ENCODE data around the gene C2CD4C.

Gene C2CD4C

GRCh38 chr19:422213-422916 lies 13.4 kb upstream of the C2CD4C start:
- DNase-seq (ENCODE audit: low read depth, low spot score): no peak
- no peak for TF ChIP-seq SUZ12 (IDR thresholded peaks at IDR 0.05; ENCODE audit: extremely low read depth, insufficient read depth, insufficient read length)
- TF ChIP-seq ZNF274 (IDR thresholded peaks at IDR 0.05; ENCODE audit: low read depth, low read length): no peak
- no peak for TF ChIP-seq YY1 (IDR thresholded peaks at IDR 0.05; ENCODE audit: insufficient read depth, insufficient read length)
- Histone ChIP-seq H3K4me1 (ENCODE audit: insufficient read depth, insufficient read length) (peaks cover 29% of the 10 kb centered on the region), H3K9ac (ENCODE audit: insufficient read length, low read depth) (no peak overlapping the region), H3K27me3 (ENCODE audit: insufficient read depth, insufficient read length) (no peaks in the 10 kb centered on the region), H3K4me3 (ENCODE audit: insufficient read length, low read depth) (no peak overlapping the region), H3K36me3 (ENCODE audit: insufficient read depth, insufficient read length, low read length) (peaks cover 31% of the 10 kb centered on the region), H3K9me3 (ENCODE audit: insufficient read depth, low read length) (no peaks in the 10 kb centered on the region)

GRCh38 chr19:419721-420515 lies 11.0 kb upstream of the C2CD4C start:
- Histone ChIP-seq H3K9ac (ENCODE audit: insufficient read length, low read depth) (peak overlapping the region; percentile 13), H3K27me3 (ENCODE audit: insufficient read depth, insufficient read length) (no peaks in the 10 kb centered on the region), H3K4me1 (ENCODE audit: insufficient read depth, insufficient read length) (peaks cover 37% of the 10 kb centered on the region), H3K36me3 (ENCODE audit: insufficient read depth, insufficient read length, low read length) (peaks cover 45% of the 10 kb centered on the region), H3K4me3 (ENCODE audit: insufficient read length, low read depth) (no peak overlapping the region), H3K9me3 (ENCODE audit: insufficient read depth, low read length) (no peaks in the 10 kb centered on the region)
- no peak for TF ChIP-seq YY1 (IDR thresholded peaks at IDR 0.05; ENCODE audit: insufficient read depth, insufficient read length)
- no peak for TF ChIP-seq SUZ12 (IDR thresholded peaks at IDR 0.05; ENCODE audit: extremely low read depth, insufficient read depth, insufficient read length)
- no peak for TF ChIP-seq ZNF274 (IDR thresholded peaks at IDR 0.05; ENCODE audit: low read depth, low read length)
- no peak for DNase-seq (ENCODE audit: low read depth, low spot score)

- DNase-seq (ENCODE audit: low read depth, low spot score): no peak
- H3K4me3 ChIP-seq (ENCODE audit: insufficient read length, low read depth): no peak overlapping the region
- peaks cover 30% of the 10 kb centered on the region for H3K4me1 ChIP-seq (ENCODE audit: insufficient read depth, insufficient read length)
- no peak overlapping the region for H3K9ac ChIP-seq (ENCODE audit: insufficient read length, low read depth)
- no peaks in the 10 kb centered on the region for H3K9me3 ChIP-seq (ENCODE audit: insufficient read depth, low read length)
- no peak for TF ChIP-seq YY1 (IDR thresholded peaks at IDR 0.05; ENCODE audit: insufficient read depth, insufficient read length)
- TF ChIP-seq SUZ12 (IDR thresholded peaks at IDR 0.05; ENCODE audit: extremely low read depth, insufficient read depth, insufficient read length): no peak
- TF ChIP-seq ZNF274 (IDR thresholded peaks at IDR 0.05; ENCODE audit: low read depth, low read length): no peak
- H3K36me3 ChIP-seq (ENCODE audit: insufficient read depth, insufficient read length, low read length): peaks cover 42% of the 10 kb centered on the region
- no peaks in the 10 kb centered on the region for H3K27me3 ChIP-seq (ENCODE audit: insufficient read depth, insufficient read length)
Measured at GRCh38 chr19:418761-419671, 10.1 kb upstream of the C2CD4C start.

- no peaks in the 10 kb centered on the region for H3K27me3 ChIP-seq (ENCODE audit: insufficient read depth, insufficient read length)
- TF ChIP-seq SUZ12 (IDR thresholded peaks at IDR 0.05; ENCODE audit: extremely low read depth, insufficient read depth, insufficient read length): no peak
- TF ChIP-seq ZNF274 (IDR thresholded peaks at IDR 0.05; ENCODE audit: low read depth, low read length): no peak
- TF ChIP-seq YY1 (IDR thresholded peaks at IDR 0.05; ENCODE audit: insufficient read depth, insufficient read length): no peak
Measured at GRCh38 chr19:416416-416815, 7.5 kb upstream of the C2CD4C start.

GRCh38 chr19:415292-415691 lies 6.3 kb upstream of the C2CD4C start:
- Histone ChIP-seq H3K9ac (ENCODE audit: insufficient read length, low read depth) (no peak overlapping the region), H3K36me3 (ENCODE audit: insufficient read depth, insufficient read length, low read length) (peaks cover 35% of the 10 kb centered on the region), H3K4me3 (ENCODE audit: insufficient read length, low read depth) (no peak overlapping the region), H3K4me1 (ENCODE audit: insufficient read depth, insufficient read length) (peaks cover 40% of the 10 kb centered on the region), H3K9me3 (ENCODE audit: insufficient read depth, low read length) (peaks cover 4% of the 10 kb centered on the region; the same call in 1 of the 2 replicates), H3K27me3 (ENCODE audit: insufficient read depth, insufficient read length) (peaks cover 4% of the 10 kb centered on the region)
- DNase-seq (ENCODE audit: low read depth, low spot score): no peak
- no peak for TF ChIP-seq YY1 (IDR thresholded peaks at IDR 0.05; ENCODE audit: insufficient read depth, insufficient read length)
- no peak for TF ChIP-seq SUZ12 (IDR thresholded peaks at IDR 0.05; ENCODE audit: extremely low read depth, insufficient read depth, insufficient read length)
- no peak for TF ChIP-seq ZNF274 (IDR thresholded peaks at IDR 0.05; ENCODE audit: low read depth, low read length)

More at GRCh38 chr19:416416-416815, 7.5 kb upstream of the C2CD4C start:
- H3K4me3 ChIP-seq (ENCODE audit: insufficient read length, low read depth): no peak overlapping the region
- no peaks in the 10 kb centered on the region for H3K9me3 ChIP-seq (ENCODE audit: insufficient read depth, low read length)
- peaks cover 39% of the 10 kb centered on the region for H3K4me1 ChIP-seq (ENCODE audit: insufficient read depth, insufficient read length)
- no peak for DNase-seq (ENCODE audit: low read depth, low spot score)
- H3K36me3 ChIP-seq (ENCODE audit: insufficient read depth, insufficient read length, low read length): peaks cover 35% of the 10 kb centered on the region
- peak overlapping the region; percentile 25 for H3K9ac ChIP-seq (ENCODE audit: insufficient read length, low read depth)

- peaks cover 4% of the 10 kb centered on the region; the same call in 1 of the 2 replicates for H3K9me3 ChIP-seq (ENCODE audit: insufficient read depth, low read length)
- peak overlapping the region; percentile 8 for H3K9ac ChIP-seq (ENCODE audit: insufficient read length, low read depth)
- peaks cover 16% of the 10 kb centered on the region for H3K27me3 ChIP-seq (ENCODE audit: insufficient read depth, insufficient read length)
- no peak for TF ChIP-seq SUZ12 (IDR thresholded peaks at IDR 0.05; ENCODE audit: extremely low read depth, insufficient read depth, insufficient read length)
- no peak for TF ChIP-seq ZNF274 (IDR thresholded peaks at IDR 0.05; ENCODE audit: low read depth, low read length)
- TF ChIP-seq YY1 (IDR thresholded peaks at IDR 0.05; ENCODE audit: insufficient read depth, insufficient read length): no peak
- peaks cover 39% of the 10 kb centered on the region for H3K4me1 ChIP-seq (ENCODE audit: insufficient read depth, insufficient read length)
- H3K4me3 ChIP-seq (ENCODE audit: insufficient read length, low read depth): no peak overlapping the region
- peaks cover 27% of the 10 kb centered on the region for H3K36me3 ChIP-seq (ENCODE audit: insufficient read depth, insufficient read length, low read length)
- DNase-seq (ENCODE audit: low read depth, low spot score): no peak
Measured at GRCh38 chr19:413756-414420, 4.9 kb upstream of the C2CD4C start.
